MCF 10A (cell line): ENCODE results near the gene PRMT1. TPM values are rescaled to one million over a fixed set of nuclear protein-coding genes. Genes with fewer than 3 reads are reported as not detected.

Experiments
- BruUV-seq: library from RNA; stranded (reverse); fragments of 400-500 nt; replicated peaks from 2 replicates; lab custom pipeline; 2021; lab: Mats Ljungman, UMichigan
- CTCF ChIA-PET: fragments of 300-600 bp; sonication (Branson Sonifier 250); formaldehyde crosslinking; extraction: SDS; loops from one replicate; lab custom pipeline; 2021; ENCODE audit warnings: antibody characterized with exemption, inconsistent platforms; lab: Yijun Ruan, JAX
- POLR2A ChIA-PET: fragments of 300-600, 350-650 bp; sonication (Branson Sonifier 250); formaldehyde crosslinking; extraction: SDS; loops from one replicate; lab custom pipeline; 2020; ENCODE audit warnings: antibody characterized with exemption, inconsistent platforms; lab: Yijun Ruan, JAX
- DNase-seq: peaks from one replicate; pipeline ENCODE4 v3.0.0-alpha.2; 2018; ENCODE audit not compliant: unreplicated experiment
- H3K27ac Mint-ChIP-seq: one replicate; pipeline ENCODE4 v1.8.0; 2022; ENCODE audit warnings: mild to moderate bottlenecking, low read depth, mixed read lengths; ENCODE audit not compliant: unreplicated experiment
- H3K27me3 Mint-ChIP-seq: one replicate; pipeline ENCODE4 v1.8.0; 2022; ENCODE audit warnings: mixed read lengths; ENCODE audit not compliant: insufficient read depth, unreplicated experiment
- H3K36me3 Mint-ChIP-seq: one replicate; pipeline ENCODE4 v1.8.0; 2022; ENCODE audit warnings: mild to moderate bottlenecking, moderate library complexity, mixed read lengths; ENCODE audit not compliant: insufficient read depth, unreplicated experiment
- H3K4me1 Mint-ChIP-seq: one replicate; pipeline ENCODE4 v1.8.0; 2022; ENCODE audit warnings: mixed read lengths; ENCODE audit not compliant: insufficient read depth, unreplicated experiment
- H3K4me3 Mint-ChIP-seq: one replicate; pipeline ENCODE4 v1.8.0; 2022; ENCODE audit warnings: mild to moderate bottlenecking, moderate library complexity, mixed read lengths; ENCODE audit not compliant: unreplicated experiment
- H3K9me3 Mint-ChIP-seq: one replicate; pipeline ENCODE4 v1.8.0; 2022; ENCODE audit warnings: mixed read lengths; ENCODE audit not compliant: unreplicated experiment
- CTCF ChIP-seq: fragments of 200-600 bp; IDR thresholded peaks from one replicate; pipeline ENCODE4 v1.8.0; 2022; ENCODE audit warnings: antibody characterized with exemption, mild to moderate bottlenecking; ENCODE audit not compliant: unreplicated experiment
- intact Hi-C: fragments of 100-400 bp; cut with micrococcal nuclease; formaldehyde crosslinking; loops from 2 replicates; pipeline ENCODE4 v1.14.1; 2022
- microRNA-seq: library from miRNA; unstranded; fragments of <30 nt; microRNA quantifications from one replicate; pipeline ENCODE4 v1.2.0, GENCODE V29; 2022
- total RNA-seq: library from RNA; stranded (reverse); gene quantifications from 2 replicates; pipeline ENCODE4 v1.2.3, GENCODE V29; 2022

Gene PRMT1
- total RNA-seq, 1 experiment from 2014 or later = 304 TPM

GRCh38 chr19:49730166-49730565 is 53.1 kb downstream of the PRMT1 start:
- CTCF ChIA-PET = interaction anchor here (0.8 kb wide), 1 partner anchor 10 kb away, joined by 4 read pairs; no protein-coding TSS in a partner anchor
- POLR2A ChIA-PET = no interaction called here
- no TSS peak for BruUV-seq
- Mint-ChIP-seq H3K27ac (no peak overlapping the region), H3K36me3 (no peaks in the 10 kb centered on the region), H3K27me3 (no peaks in the 10 kb centered on the region), H3K4me1 (no peaks in the 10 kb centered on the region), H3K9me3 (no peaks in the 10 kb centered on the region), H3K4me3 (no peak overlapping the region)
- intact Hi-C loops = no loop called here
- no peak for TF ChIP-seq CTCF
- no peak for DNase-seq

Small RNA genes within 50 kb of the gene (microRNA-seq; reads per million reads assigned to microRNA genes)
- gene MIR5088 = not detected

Other genes with a start within 250 kb of the PRMT1 start
- gene SLC17A7, start 235.7 kb upstream of the PRMT1 start, total RNA-seq = not detected in 2 replicates
- gene PIH1D1, start 225.5 kb upstream of the PRMT1 start, total RNA-seq = 86.3 and 116 TPM in 2 replicates
- 28.4 and 34.2 TPM in 2 replicates for gene ALDH16A1, start 224.0 kb upstream of the PRMT1 start, total RNA-seq
- 1.5 and 3.6 TPM in 2 replicates for gene FLT3LG, start 203.1 kb upstream of the PRMT1 start, total RNA-seq
- gene RPL13A, start 189.7 kb upstream of the PRMT1 start, total RNA-seq = 3,716 and 3,819 TPM in 2 replicates
- gene RPS11, start 180.8 kb upstream of the PRMT1 start, total RNA-seq = 2,096 and 2,306 TPM in 2 replicates
- not detected in 2 replicates for gene FCGRT, start 164.6 kb upstream of the PRMT1 start, total RNA-seq
- not detected in 2 replicates for gene RCN3, start 149.3 kb upstream of the PRMT1 start, total RNA-seq
- gene NOSIP, start 96.7 kb upstream of the PRMT1 start, total RNA-seq = 54.4 and 57.9 TPM in 2 replicates
- 3.9 and 4.7 TPM in 2 replicates for gene PRRG2, start 96.0 kb upstream of the PRMT1 start, total RNA-seq
- gene PRR12, start 86.1 kb upstream of the PRMT1 start, total RNA-seq = 19.0 and 20.2 TPM in 2 replicates
- gene RRAS, start 37.1 kb upstream of the PRMT1 start, total RNA-seq = 37.6 and 56.5 TPM in 2 replicates
- 81.3 and 101 TPM in 2 replicates for gene SCAF1, start 35.1 kb upstream of the PRMT1 start, total RNA-seq
- 65.6 and 82.2 TPM in 2 replicates for gene IRF3, start 11.4 kb upstream of the PRMT1 start, total RNA-seq
- gene BCL2L12, start 11.3 kb upstream of the PRMT1 start, total RNA-seq = 29.4 and 36.0 TPM in 2 replicates
- 1.8 and 2.9 TPM in 2 replicates for gene ADM5, start 12.3 kb downstream of the PRMT1 start, total RNA-seq
- not detected in 2 replicates for gene CPT1C, start 13.8 kb downstream of the PRMT1 start, total RNA-seq
- not detected in 2 replicates for gene TSKS, start 86.0 kb downstream of the PRMT1 start, total RNA-seq
- gene AP2A1, start 89.7 kb downstream of the PRMT1 start, total RNA-seq = 70.5 and 80.0 TPM in 2 replicates
- 10.9 and 19.0 TPM in 2 replicates for gene FUZ, start 136.0 kb downstream of the PRMT1 start, total RNA-seq
- 39.9 and 43.2 TPM in 2 replicates for gene MED25, start 141.0 kb downstream of the PRMT1 start, total RNA-seq
- 68.5 and 78.8 TPM in 2 replicates for gene PTOV1, start 173.9 kb downstream of the PRMT1 start, total RNA-seq
- 70.7 and 90.3 TPM in 2 replicates for gene PNKP, start 190.3 kb downstream of the PRMT1 start, total RNA-seq
- 74.7 and 79.2 TPM in 2 replicates for gene AKT1S1, start 200.1 kb downstream of the PRMT1 start, total RNA-seq
- gene TBC1D17, start 200.4 kb downstream of the PRMT1 start, total RNA-seq = 25.2 and 25.5 TPM in 2 replicates
- gene IL4I1, start 219.6 kb downstream of the PRMT1 start, total RNA-seq = 0.37 TPM in 1 of 2 replicates, not detected in the other